A549 (cell line): ENCODE results near the gene FUT3. TPM values are rescaled to one million over a fixed set of nuclear protein-coding genes. Genes with fewer than 3 reads are reported as not detected.

Experiments
- ATAC-seq, 2 experiments: fragments of 200-7000 bp in 1 of 2; fragments of >200 bp in 1 of 2; cut with Nextera tagmentation in 1 of 2; cut with Tn5 transposase in 1 of 2; 3 replicates each; pipeline versions ENCODE4 v1.8.0 to v1.9.1; 2018 to 2020; ENCODE audit warnings: mild to moderate bottlenecking in 1 of 2, moderate library complexity in 1 of 2
- CTCF ChIA-PET: fragments of 300-600 bp; sonication (Branson Sonifier 250); formaldehyde crosslinking; extraction: SDS; loops from one replicate; lab custom pipeline; 2021; ENCODE audit warnings: antibody characterized with exemption, inconsistent platforms; lab: Yijun Ruan, JAX
- POLR2A ChIA-PET: fragments of 350-600 bp; formaldehyde crosslinking; extraction: SDS; loops from one replicate; lab custom pipeline; 2021; ENCODE audit warnings: antibody characterized with exemption, inconsistent platforms; lab: Yijun Ruan, JAX
- DNase-seq, 2 experiments: peaks; one replicate each; pipeline versions ENCODE4 v3.0.0 to v3.0.0-alpha.2; 2011 to 2016; ENCODE audit warnings: low read depth in 1 of 2, low spot score in 1 of 2
- FAIRE-seq: peaks from 2 replicates; lab custom pipeline; 2011; peaks lifted over from hg19 to GRCh38; lab: Jason Lieb, UNC
- H3K27ac ChIP-seq, 2 experiments: fragments of >200 bp; sonication (Bioruptor Twin); formaldehyde crosslinking; 3 replicates each; pipeline ENCODE4 v1.5.1; 2016 to 2017
- H3K4me1 ChIP-seq: fragments of >200 bp; sonication (Bioruptor Twin); formaldehyde crosslinking; 3 replicates; pipeline ENCODE4 v1.6.1; 2016
- H3K4me2 ChIP-seq: fragments of >200 bp; sonication (Bioruptor Twin); formaldehyde crosslinking; 3 replicates; pipeline ENCODE4 v1.6.1; 2016
- H3K4me3 ChIP-seq: fragments of >200 bp; sonication (Bioruptor Twin); formaldehyde crosslinking; 3 replicates; pipeline ENCODE4 v1.5.1; 2016
- H3K9me3 ChIP-seq: fragments of >200 bp; sonication (Bioruptor Twin); formaldehyde crosslinking; 3 replicates; pipeline ENCODE4 v1.6.1; 2016
- BHLHE40 ChIP-seq: IDR thresholded peaks from 2 replicates; pipeline ENCODE4 v1.6.1; 2012; ENCODE audit warnings: low read depth, low read length, inconsistent platforms
- CBX2 ChIP-seq: fragments of 200-600 bp; sonication (generic); IDR thresholded peaks from 2 replicates; pipeline ENCODE4 v1.6.1; 2016; ENCODE audit warnings: low read depth, mild to moderate bottlenecking, borderline replicate concordance
- EHF ChIP-seq: fragments of 250-450 bp; sonication (Bioruptor Pico); IDR thresholded peaks from 2 replicates; pipeline ENCODE4 v1.5.0; 2020; ENCODE audit warnings: mild to moderate bottlenecking
- EHMT2 ChIP-seq: fragments of 200-600 bp; sonication (generic); IDR thresholded peaks from 2 replicates; pipeline ENCODE4 v1.6.1; 2016; ENCODE audit warnings: antibody characterized with exemption, low read depth, mild to moderate bottlenecking, moderate library complexity
- EP300 ChIP-seq, 2 experiments: fragments of >200 bp; sonication (Bioruptor Twin); formaldehyde crosslinking; IDR thresholded peaks; 2 replicates in 1 of 2; 3 replicates in 1 of 2; pipeline ENCODE4 v1.6.1; 2016 to 2017
- ESRRA ChIP-seq: fragments of 150-350 bp; IDR thresholded peaks from 2 replicates; pipeline ENCODE4 v1.6.1; 2014; ENCODE audit warnings: mild to moderate bottlenecking, low read length, borderline replicate concordance
- FOSL2 ChIP-seq, 2 experiments: fragments of 450-650 bp in 1 of 2; fragments of >200 bp in 1 of 2; sonication (Bioruptor Twin) in 1 of 2; formaldehyde crosslinking; IDR thresholded peaks; 2 replicates each; pipeline versions ENCODE4 v1.5.0 to v1.6.1; 2016 to 2020; ENCODE audit warnings: mild to moderate bottlenecking in 1 of 2, moderate library complexity in 1 of 2
- FOXS1 ChIP-seq: fragments of 250-450 bp; sonication (Bioruptor Pico); IDR thresholded peaks from 2 replicates; pipeline ENCODE4 v1.5.0; 2020; ENCODE audit warnings: mild to moderate bottlenecking, moderate library complexity
- HOXA7 ChIP-seq: fragments of 250-450 bp; sonication (Bioruptor Pico); IDR thresholded peaks from 2 replicates; pipeline ENCODE4 v1.5.0; 2020; ENCODE audit warnings: mild to moderate bottlenecking, moderate library complexity
- HOXB5 ChIP-seq: fragments of 250-450 bp; sonication (Bioruptor Pico); IDR thresholded peaks from 2 replicates; pipeline ENCODE4 v1.5.0; 2020; ENCODE audit warnings: mild to moderate bottlenecking, moderate library complexity
- JUNB ChIP-seq: fragments of >200 bp; sonication (Bioruptor Twin); formaldehyde crosslinking; IDR thresholded peaks from 2 replicates; pipeline ENCODE4 v1.6.1; 2016
- MYC ChIP-seq: IDR thresholded peaks from 2 replicates; pipeline ENCODE4 v1.6.1; 2012; ENCODE audit warnings: mild to moderate bottlenecking, inconsistent platforms, low read length, improper control_type of control experiment, borderline replicate concordance
- NPAS2 ChIP-seq: fragments of 250-450 bp; sonication (Bioruptor Pico); IDR thresholded peaks from 2 replicates; pipeline ENCODE4 v1.8.0; 2022; ENCODE audit warnings: mild to moderate bottlenecking, moderate library complexity, borderline replicate concordance
- PHF8 ChIP-seq: fragments of 200-600 bp; sonication (generic); IDR thresholded peaks from 2 replicates; pipeline ENCODE4 v1.6.1; 2016; ENCODE audit warnings: low read depth, mild to moderate bottlenecking, antibody characterized with exemption, moderate library complexity, borderline replicate concordance
- POLR2A ChIP-seq: IDR thresholded peaks from 2 replicates; pipeline ENCODE4 v1.6.1; 2012; ENCODE audit warnings: mild to moderate bottlenecking, low read length
- RAD21 ChIP-seq, 2 experiments: fragments of >200 bp in 1 of 2; sonication (Bioruptor Twin) in 1 of 2; formaldehyde crosslinking in 1 of 2; IDR thresholded peaks in 1 of 2; conservative IDR thresholded peaks in 1 of 2; 2 replicates in 1 of 2; 3 replicates in 1 of 2; pipeline ENCODE4 v1.6.1; 2012 to 2018; ENCODE audit warnings: inconsistent platforms in 1 of 2
- SMC3 ChIP-seq: fragments of >200 bp; sonication (Bioruptor Twin); formaldehyde crosslinking; IDR thresholded peaks from 3 replicates; pipeline ENCODE4 v1.6.1; 2018; ENCODE audit warnings: inconsistent platforms
- TFCP2L1 ChIP-seq: fragments of 250-450 bp; sonication (Bioruptor Pico); IDR thresholded peaks from 2 replicates; pipeline ENCODE4 v1.5.0; 2021; ENCODE audit warnings: mild to moderate bottlenecking
- ZC3H11A ChIP-seq: fragments of 450-650 bp; IDR thresholded peaks from 2 replicates; pipeline ENCODE4 v1.6.1; 2014; ENCODE audit warnings: antibody characterized with exemption, mild to moderate bottlenecking
- ZSCAN20 ChIP-seq: fragments of 250-450 bp; sonication (Bioruptor Pico); IDR thresholded peaks from 2 replicates; pipeline ENCODE4 v1.8.0; 2022; ENCODE audit warnings: mild to moderate bottlenecking, moderate library complexity
- WGBS: methylation state at CpG from one replicate; pipeline ENCODE4 v1.1.6; 2017; ENCODE audit errors: missing lambda C conversion rate; 5-methylcytosine and 5-hydroxymethylcytosine counted together
- polyA plus RNA-seq, 4 experiments: library from polyadenylated mRNA; depleted of rRNA in 3 of 4; stranded (reverse); fragments of >200 nt; fragmentation: RNase III in 1 of 4; extraction: RNeasy Plus Mini Kit Qiagen cat#74134 plus additional on column Dnase treatment in 1 of 4; gene quantifications; 2 replicates in 3 of 4; 3 replicates in 1 of 4; pipeline ENCODE4 v1.2.3, GENCODE V29; 2011 to 2017
- TF ChIP-seq, protein P1 (sequence below): fragments of 200-600 bp; sonication (generic); IDR thresholded peaks from 2 replicates; pipeline ENCODE4 v1.6.1; 2016; ENCODE audit warnings: antibody characterized with exemption, mild to moderate bottlenecking, moderate library complexity
- TF ChIP-seq, protein P2 (sequence below): fragments of 450-650 bp; IDR thresholded peaks from 2 replicates; pipeline ENCODE4 v1.6.1; 2014; ENCODE audit warnings: antibody characterized with exemption
- TF ChIP-seq, protein P3 (sequence below): fragments of 250-450 bp; sonication (Bioruptor Pico); IDR thresholded peaks from 2 replicates; pipeline ENCODE4 v1.5.0; 2020; ENCODE audit warnings: low read depth, mild to moderate bottlenecking, moderate library complexity
- TF ChIP-seq, protein P4 (sequence below): IDR thresholded peaks from 2 replicates; pipeline ENCODE4 v1.6.1; 2012
- TF ChIP-seq, protein P5 (sequence below): IDR thresholded peaks from 2 replicates; pipeline ENCODE4 v1.6.1; 2012
- TF ChIP-seq, protein P6 (sequence below): fragments of >200 bp; sonication (Bioruptor Twin); formaldehyde crosslinking; IDR thresholded peaks from 3 replicates; pipeline ENCODE4 v1.6.1; 2016

FUT3 gene
- polyA plus RNA-seq, 2 of the 4 experiments (the other 2 are of a cell fraction) = 0.09 TPM

DNA sequence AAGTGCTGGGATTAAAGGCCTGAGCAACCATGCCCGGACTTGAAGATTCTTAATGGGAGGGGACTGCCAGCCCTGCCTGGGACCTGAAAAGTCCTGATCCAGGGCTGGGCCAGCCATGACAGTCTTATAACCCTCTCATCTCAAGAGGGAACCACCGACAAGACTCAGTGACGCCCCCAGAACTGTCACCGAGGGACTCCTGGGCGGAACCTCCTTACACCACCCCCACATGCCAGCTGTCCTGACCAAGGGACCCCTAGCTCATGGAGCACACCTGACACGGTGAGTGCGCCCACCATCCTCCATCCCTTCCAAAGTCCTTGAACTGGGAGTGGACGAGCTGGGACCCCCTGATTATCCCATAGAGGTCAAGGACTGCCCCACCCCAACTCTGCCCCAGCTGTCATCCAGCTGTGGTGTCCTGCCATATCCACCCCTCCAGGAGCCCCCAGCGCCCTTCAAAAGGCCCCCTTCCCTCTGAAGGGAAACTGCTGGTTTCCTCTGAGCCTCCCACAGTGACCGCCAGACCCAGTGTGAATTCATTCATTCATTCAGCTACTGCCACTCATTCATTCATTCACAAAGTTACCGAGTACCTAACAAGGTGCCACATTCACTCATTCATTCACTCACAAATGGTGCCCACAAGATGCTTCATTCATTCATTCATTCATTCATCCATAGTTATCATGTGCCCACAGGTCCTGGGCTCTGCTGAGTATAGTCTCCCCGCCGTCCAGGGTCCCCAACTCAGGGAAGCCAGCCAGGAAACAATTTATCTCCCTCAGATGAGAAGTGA lies 48.7 kb upstream of the FUT3 start:
- DNase-seq (no peak), ATAC-seq (no peak), FAIRE-seq (no peak)
- peaks cover 5% of the 10 kb centered on the region; the same call in 1 of the 3 replicates for H3K4me1 ChIP-seq
- 90% methylated on average over 12 of the region's 13 CpGs for WGBS
- ChIA-PET CTCF (interaction anchor here (0.8 to 1.5 kb wide), 4 partner anchors 77 to 126 kb away, joined by 3 to 5 read pairs (median 4); no protein-coding TSS in a partner anchor), POLR2A (no interaction called here)
- H3K4me3 ChIP-seq = no peak overlapping the region
- no peaks in the 10 kb centered on the region for H3K9me3 ChIP-seq
- no peak for TF ChIP-seq CBX2
- TF ChIP-seq ZC3H11A = no peak
- TF ChIP-seq RAD21 (conservative IDR thresholded peaks at IDR 0.05 in 1 of 2, IDR thresholded peaks at IDR 0.05 in 1 of 2) = no peak
- TF ChIP-seq, protein P1, sequence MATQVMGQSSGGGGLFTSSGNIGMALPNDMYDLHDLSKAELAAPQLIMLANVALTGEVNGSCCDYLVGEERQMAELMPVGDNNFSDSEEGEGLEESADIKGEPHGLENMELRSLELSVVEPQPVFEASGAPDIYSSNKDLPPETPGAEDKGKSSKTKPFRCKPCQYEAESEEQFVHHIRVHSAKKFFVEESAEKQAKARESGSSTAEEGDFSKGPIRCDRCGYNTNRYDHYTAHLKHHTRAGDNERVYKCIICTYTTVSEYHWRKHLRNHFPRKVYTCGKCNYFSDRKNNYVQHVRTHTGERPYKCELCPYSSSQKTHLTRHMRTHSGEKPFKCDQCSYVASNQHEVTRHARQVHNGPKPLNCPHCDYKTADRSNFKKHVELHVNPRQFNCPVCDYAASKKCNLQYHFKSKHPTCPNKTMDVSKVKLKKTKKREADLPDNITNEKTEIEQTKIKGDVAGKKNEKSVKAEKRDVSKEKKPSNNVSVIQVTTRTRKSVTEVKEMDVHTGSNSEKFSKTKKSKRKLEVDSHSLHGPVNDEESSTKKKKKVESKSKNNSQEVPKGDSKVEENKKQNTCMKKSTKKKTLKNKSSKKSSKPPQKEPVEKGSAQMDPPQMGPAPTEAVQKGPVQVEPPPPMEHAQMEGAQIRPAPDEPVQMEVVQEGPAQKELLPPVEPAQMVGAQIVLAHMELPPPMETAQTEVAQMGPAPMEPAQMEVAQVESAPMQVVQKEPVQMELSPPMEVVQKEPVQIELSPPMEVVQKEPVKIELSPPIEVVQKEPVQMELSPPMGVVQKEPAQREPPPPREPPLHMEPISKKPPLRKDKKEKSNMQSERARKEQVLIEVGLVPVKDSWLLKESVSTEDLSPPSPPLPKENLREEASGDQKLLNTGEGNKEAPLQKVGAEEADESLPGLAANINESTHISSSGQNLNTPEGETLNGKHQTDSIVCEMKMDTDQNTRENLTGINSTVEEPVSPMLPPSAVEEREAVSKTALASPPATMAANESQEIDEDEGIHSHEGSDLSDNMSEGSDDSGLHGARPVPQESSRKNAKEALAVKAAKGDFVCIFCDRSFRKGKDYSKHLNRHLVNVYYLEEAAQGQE = no peak
- no peak for TF ChIP-seq POLR2A
- no peak for TF ChIP-seq ESRRA
- TF ChIP-seq, protein P2, sequence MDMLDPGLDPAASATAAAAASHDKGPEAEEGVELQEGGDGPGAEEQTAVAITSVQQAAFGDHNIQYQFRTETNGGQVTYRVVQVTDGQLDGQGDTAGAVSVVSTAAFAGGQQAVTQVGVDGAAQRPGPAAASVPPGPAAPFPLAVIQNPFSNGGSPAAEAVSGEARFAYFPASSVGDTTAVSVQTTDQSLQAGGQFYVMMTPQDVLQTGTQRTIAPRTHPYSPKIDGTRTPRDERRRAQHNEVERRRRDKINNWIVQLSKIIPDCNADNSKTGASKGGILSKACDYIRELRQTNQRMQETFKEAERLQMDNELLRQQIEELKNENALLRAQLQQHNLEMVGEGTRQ = no peak
- no peak for TF ChIP-seq EP300 (IDR thresholded peaks at IDR 0.05)
- no peak for TF ChIP-seq MYC
- TF ChIP-seq, protein P3, sequence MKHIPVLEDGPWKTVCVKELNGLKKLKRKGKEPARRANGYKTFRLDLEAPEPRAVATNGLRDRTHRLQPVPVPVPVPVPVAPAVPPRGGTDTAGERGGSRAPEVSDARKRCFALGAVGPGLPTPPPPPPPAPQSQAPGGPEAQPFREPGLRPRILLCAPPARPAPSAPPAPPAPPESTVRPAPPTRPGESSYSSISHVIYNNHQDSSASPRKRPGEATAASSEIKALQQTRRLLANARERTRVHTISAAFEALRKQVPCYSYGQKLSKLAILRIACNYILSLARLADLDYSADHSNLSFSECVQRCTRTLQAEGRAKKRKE (CRISPR knock-in tag) = no peak
- TF ChIP-seq, protein P4, sequence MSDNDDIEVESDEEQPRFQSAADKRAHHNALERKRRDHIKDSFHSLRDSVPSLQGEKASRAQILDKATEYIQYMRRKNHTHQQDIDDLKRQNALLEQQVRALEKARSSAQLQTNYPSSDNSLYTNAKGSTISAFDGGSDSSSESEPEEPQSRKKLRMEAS = no peak
- no peak for TF ChIP-seq JUNB
- no peak overlapping the region for H3K27ac ChIP-seq
- H3K4me2 ChIP-seq = no peak overlapping the region

DNA sequence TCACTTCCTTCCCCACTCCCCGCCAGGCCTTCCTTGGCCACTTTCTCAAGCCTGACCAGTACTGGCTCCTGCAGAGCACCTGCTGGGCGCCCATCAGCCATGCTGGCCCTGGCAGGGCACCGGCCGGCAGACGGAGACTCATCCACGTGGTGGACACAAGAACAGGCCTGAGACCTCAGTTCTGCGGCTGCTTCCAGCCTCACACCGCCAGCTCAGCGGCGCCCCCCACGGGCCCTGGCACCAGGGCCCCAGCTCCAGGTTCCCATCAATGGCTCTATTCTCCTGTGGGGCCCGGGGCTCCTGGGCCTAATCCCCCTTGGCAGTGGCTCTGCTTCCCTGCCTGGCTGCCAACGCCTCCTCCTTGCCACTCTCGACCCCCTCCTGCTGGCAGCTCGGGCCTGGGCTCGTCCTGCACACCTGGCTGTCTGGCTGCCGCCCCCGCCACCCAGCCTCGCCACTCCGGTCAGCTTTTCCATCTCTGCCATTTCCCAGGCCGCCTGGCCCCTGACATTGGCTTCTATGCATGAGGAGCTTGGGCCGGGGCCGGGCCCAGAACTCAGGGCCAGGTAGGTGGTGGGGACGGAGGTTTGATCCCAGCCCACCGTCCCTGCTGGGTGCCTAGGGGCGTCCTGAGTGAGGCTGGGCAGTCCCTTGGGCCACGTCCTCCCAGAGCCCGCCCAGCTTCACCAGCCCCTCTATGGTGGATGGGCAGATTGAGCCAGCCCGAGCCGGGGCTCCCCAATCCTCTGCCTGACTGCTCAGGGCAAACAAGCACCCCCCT lies 46.1 kb upstream of the FUT3 start:
- DNase-seq = no peak
- Histone ChIP-seq H3K4me2 (no peak overlapping the region), H3K4me1 (peaks cover 2% of the 10 kb centered on the region; the same call in 1 of the 3 replicates), H3K9me3 (no peaks in the 10 kb centered on the region), H3K4me3 (no peak overlapping the region), H3K27ac (no peak overlapping the region)
- ChIA-PET POLR2A (interaction anchor here (0.6 kb wide), 1 partner anchor 138 kb away, joined by 4 read pairs; no protein-coding TSS in a partner anchor), CTCF (interaction anchor here (0.6 to 2.1 kb wide), 4 partner anchors 27 to 124 kb away, joined by 3 to 9 read pairs (median 4); no protein-coding TSS in a partner anchor)
- ATAC-seq = no peak
- 91% methylated on average over 18 of the region's 30 CpGs for WGBS
- no peak for FAIRE-seq
- TF ChIP-seq, protein P5, sequence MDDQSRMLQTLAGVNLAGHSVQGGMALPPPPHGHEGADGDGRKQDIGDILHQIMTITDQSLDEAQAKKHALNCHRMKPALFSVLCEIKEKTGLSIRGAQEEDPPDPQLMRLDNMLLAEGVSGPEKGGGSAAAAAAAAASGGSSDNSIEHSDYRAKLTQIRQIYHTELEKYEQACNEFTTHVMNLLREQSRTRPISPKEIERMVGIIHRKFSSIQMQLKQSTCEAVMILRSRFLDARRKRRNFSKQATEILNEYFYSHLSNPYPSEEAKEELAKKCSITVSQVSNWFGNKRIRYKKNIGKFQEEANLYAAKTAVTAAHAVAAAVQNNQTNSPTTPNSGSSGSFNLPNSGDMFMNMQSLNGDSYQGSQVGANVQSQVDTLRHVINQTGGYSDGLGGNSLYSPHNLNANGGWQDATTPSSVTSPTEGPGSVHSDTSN = no peak
- TF ChIP-seq, protein P4 = no peak
- TF ChIP-seq NPAS2 (CRISPR knock-in tag) (no peak), EHF (CRISPR knock-in tag) (no peak), TFCP2L1 (no peak), BHLHE40 (no peak), PHF8 (no peak), HOXB5 (no peak), ZSCAN20 (CRISPR knock-in tag) (no peak), FOXS1 (no peak), FOSL2 (IDR thresholded peaks at IDR 0.05) (no peak), FOSL2 (CRISPR knock-in tag; IDR thresholded peaks at IDR 0.05) (no peak), POLR2A (no peak), SMC3 (no peak), MYC (no peak), HOXA7 (no peak), EHMT2 (no peak), RAD21 (conservative IDR thresholded peaks at IDR 0.05 in 1 of 2, IDR thresholded peaks at IDR 0.05 in 1 of 2) (no peak), ZC3H11A (no peak)
- TF ChIP-seq, protein P6, sequence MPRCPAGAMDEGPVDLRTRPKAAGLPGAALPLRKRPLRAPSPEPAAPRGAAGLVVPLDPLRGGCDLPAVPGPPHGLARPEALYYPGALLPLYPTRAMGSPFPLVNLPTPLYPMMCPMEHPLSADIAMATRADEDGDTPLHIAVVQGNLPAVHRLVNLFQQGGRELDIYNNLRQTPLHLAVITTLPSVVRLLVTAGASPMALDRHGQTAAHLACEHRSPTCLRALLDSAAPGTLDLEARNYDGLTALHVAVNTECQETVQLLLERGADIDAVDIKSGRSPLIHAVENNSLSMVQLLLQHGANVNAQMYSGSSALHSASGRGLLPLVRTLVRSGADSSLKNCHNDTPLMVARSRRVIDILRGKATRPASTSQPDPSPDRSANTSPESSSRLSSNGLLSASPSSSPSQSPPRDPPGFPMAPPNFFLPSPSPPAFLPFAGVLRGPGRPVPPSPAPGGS = no peak
